Stimulated activated CD8-positive, alpha-beta memory T cell treated with anti-CD3 and anti-CD28 coated beads, Interleukin-15, amount 100 ng/mL, for 24 hours (primary cell): ENCODE measurements around the gene RPRD1A.
"Not testable (repeated sequence)": the region's sequence is repeated elsewhere in the genome, so short reads cannot be mapped to it uniquely, and the experiment has no call there.

Source experiments
- DNase-seq: peaks from one replicate; pipeline ENCODE4 v3.0.0-alpha.2; 2020; ENCODE audit warnings: low read depth

RPRD1A gene

DNA sequence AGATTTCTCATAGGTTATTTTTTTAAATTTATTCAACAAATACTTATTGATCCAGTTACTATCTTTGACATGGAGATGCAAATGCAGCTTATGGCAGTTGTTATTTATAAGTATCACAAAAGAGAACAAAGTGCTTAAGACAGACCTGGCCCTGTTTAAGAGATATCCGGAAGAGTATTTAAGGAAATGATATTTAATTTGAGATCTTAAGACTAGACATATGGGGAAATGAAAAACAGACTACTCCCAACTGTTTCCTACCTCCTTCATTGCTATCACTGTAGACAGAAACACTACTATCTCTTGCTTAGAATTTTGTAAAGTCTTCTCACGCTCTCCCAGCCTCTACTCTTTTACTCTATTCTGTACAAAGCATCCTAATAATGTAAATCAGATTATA lies 36.0 kb downstream of the RPRD1A start:
- DNase-seq, result no peak

DNA sequence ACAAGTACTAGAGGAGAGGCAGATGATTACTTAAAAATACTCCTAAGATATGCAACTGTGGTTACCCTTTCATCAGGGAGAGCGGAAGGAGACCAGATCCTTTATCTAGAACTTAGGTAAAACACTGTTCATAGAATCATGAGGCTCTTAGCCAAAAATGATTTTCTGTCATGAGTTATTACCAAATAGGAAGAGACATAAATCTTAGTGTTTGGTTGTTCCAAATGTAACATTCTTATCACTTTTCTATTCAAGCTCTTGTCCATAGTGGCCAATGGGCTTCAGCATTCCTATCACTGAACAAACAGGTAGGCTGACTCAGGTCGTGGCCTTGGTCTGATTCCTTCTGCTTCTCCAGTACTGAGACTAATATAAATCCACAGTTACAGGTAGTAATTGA lies 38.5 kb downstream of the RPRD1A start:
- no peak for DNase-seq

DNA sequence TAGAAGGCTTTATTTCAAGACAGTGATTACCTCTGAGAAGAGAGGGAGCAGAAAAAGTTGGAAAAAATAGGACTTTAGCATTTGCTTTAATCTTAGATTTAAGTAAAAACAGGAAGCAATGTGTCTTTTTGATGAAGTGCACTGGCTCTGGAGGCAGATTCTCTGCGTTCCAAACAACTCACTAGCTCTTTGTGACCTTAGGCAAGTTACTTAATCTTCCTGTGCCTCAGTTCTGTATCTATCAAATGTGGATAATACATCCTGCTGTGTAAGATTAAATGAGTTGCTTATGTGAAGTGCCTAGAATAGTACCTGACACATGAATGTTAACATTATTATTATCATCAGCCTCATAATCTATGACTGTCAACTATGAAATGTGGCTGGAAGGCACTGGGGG lies 42.3 kb downstream of the RPRD1A start:
- no peak for DNase-seq

DNA sequence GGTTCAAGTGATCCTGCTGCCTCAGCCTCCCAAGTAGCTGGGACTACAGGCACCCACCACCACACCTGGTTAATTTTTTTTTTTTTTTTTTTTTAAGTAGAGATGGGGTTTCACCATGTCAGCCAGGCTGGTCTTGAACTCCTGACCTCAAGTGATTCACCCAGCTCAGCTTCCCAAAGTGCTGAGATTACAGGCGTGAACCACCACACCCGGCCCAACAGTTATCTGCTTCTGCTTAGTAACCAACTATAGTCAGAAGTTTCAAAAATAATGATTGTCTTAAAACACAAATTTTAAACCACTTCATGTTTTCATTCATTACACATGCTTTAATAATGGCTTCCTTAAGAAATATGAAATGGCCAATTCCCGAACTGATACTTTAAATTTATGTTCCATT lies 43.1 kb downstream of the RPRD1A start:
- not testable (repeated sequence) for DNase-seq

DNA sequence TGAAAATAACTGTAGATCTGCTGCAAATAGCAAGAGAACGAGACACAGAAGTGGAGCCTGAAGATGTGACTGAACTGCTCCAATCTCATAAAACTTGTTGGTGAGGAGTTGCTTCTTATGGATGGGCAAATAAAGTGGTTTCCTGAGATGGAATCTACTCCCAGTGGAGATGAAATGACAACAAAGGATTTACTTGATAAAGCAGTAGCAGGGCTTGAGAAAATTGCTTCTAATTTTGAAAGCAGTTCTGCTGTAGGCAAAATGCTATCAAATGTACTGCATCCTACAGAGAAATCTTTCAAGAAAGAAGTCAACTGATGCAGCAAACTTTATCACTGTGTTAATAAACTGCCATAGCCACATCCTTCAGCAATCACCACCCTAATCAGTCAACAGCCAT lies 44.0 kb downstream of the RPRD1A start:
- no peak for DNase-seq

DNA sequence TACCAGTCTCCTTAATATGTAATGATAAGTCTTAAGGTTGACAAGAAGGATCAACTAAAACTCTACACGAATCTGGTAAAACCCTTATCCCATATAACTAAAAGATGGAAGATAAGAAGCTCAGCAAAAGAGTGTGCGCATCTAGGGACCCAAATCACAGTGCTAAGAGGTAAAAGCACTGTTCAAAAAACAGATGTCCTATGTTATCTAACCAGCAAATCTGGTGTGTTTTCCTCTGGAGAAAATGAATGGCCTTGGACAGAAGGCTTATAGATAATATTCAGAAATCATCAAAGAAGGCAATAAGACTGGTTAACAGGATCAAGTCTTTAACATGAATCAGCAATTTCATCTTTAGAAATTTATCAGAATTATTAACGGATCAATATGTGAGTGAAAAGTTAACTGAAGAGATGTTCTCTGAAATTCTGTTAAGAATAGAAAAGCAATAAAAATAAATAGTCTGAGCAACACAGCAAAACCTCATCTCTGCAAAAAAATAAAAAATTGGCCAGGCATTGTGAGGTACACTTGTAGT lies 47.1 kb downstream of the RPRD1A start:
- DNase-seq, result no peak

DNA sequence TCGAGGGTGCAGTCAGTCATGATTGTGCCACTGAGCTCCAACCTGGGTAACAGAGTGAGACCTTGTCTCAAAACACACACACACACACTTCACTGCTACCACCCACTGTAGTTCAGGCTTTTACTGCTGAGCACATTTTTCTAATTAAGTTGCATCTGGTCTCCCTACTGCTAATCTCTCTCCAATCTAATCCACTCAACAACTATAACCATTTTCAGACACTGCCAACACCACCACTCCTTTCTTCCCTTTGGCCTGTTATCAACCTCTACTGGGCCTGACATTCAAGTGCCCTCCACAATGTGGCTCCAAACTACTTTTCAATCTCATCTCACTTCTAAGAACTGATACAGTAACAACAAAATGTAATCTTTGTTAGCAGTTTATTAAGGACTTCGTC lies 50.1 kb downstream of the RPRD1A start:
- no peak for DNase-seq

DNA sequence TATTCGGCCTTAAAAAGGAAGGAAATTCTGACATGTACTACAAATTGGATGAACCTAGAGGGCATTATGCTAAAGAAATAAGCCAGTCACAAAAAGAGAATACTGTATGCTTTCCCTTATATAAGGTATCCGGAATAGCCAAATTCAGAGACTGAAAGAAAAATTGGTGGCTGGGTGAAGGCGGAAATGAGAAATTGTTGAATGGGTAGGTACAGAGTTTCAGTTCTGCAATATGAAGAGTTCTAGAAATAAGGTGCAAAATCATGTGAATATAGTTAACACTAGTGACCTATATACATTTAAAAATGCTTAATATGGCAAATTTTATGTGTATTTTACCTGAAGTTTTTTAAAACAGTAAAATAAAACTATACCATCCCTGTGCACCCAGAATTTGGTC lies 51.7 kb downstream of the RPRD1A start:
- DNase-seq, result no peak

DNA sequence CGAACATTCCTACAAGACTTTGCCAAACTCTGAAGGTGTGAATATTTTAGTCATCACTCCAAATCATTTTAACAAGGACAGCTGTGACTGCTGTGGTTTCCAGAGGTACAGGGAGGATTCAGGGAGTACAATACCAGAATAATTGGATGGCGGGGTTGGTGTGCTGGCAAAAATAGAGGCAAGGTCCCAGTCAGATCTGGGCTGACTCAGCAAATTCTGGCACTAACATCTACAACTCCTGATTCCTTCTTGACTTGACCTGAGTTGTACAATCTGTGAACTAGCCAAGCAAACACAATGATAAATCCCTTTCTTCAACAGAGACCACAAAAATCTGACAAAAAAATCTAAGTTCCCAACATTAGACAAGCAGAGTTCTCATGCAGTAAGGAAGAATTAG lies 54.5 kb downstream of the RPRD1A start:
- DNase-seq, result no peak

DNA sequence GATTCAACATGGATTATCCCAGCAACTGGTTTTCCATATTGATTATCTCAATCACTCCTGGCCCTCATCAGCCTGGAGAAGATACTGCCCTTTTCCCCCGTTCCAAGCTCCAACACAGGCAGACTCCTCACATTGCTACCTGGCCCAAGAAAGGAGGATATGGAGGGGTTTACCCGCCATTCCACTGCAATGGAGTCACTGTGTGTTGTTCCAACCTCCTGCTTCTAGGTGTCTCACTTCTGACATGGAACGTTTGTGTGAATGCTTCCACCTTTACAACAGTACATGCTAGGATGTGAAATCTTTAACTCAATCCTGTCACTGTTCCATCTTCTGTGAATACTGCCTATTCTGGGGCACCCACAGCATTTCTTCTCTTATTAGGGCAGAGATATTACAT lies 58.1 kb downstream of the RPRD1A start:
- DNase-seq, result no peak

DNA sequence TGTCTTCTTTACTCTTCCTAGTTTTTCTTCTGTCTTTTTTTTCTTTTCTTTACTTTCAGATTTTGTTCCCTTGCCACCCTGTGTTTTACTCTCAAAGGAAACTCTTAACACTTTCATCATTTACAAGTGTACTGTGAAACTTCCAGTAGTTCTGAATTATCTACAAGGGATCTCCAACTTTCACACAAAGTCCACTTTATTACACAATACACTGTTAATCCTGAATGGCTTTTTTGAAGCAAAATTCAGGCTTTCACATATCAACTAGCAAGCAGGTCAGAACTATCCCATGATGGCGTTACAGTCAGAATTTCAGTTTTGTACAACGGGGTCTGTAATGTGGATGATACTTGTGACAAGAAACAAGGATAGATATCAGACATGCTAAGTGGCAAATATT lies 60.4 kb downstream of the RPRD1A start:
- no peak for DNase-seq

DNA sequence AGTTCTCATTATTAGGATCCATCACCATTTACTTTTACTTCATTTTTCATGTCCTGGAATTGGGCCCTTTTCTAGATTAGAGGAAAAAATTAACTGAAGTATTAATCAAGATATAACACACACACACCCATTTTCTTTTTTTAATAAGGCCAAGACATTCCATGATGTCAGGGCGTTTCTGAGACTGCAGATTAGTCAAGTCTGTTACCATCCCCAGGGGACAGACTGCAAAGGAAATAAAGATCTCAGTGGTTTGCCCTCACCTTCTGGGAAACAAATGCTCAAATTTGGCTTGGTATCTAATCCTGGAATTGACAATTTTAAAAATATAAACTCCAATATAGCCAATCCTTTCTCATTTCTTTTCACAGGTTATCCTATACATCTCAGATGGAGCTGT lies 67.4 kb downstream of the RPRD1A start:
- DNase-seq, result no peak

DNA sequence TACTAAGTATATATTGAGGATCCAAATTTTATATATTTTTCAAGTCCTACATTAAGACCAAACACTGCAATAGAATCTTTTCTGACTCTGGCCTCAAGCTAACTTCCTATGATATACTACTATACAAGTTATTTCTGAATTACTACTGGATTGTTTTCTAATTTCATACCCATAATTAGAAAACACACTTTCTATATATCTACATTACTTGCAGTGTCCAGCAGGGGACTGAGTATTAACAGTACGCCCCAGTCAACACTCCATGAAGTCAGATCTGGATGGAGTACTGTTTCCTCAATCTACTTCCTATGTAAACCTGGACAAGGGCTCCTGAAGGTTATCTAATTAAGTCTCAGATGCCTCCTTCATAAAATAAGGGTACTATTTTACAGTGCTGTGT lies 68.4 kb downstream of the RPRD1A start:
- DNase-seq, result no peak

DNA sequence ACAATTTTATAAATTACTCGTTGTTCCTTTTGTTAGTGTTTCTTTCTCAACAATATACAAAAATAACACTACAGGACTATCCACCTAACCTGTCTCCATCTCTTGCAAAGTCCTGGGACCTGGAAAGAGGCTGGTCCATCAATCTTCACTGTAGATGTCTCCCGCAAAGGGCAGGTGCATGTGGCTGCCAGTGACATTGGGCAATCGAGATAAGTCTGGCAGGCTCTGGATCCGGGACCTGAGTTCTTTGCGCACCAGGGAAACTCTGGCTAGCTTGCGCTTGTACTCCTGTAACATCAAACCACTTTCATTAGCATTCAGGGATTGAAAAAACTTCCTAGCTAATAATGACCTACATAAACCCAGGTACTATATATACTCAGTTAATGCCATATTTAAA lies 74.3 kb downstream of the RPRD1A start:
- DNase-seq, result no peak

DNA sequence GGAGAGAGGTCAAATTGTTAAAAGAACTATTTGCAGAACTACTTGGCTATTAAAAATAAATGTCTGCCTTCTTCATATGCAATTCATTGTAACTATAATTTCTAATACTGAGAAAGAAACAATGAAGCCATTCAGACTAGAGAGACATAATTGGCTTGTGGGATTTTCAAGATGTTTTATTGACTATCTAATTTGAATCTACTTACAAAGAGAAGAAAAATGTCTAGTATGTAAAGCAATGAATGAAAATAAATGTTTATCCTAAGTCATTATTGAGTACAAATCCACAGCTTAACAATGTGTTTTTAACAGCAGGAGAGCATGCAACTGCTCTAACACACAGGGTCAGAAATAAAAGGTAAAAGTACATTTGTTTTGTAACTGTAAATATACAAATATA lies 75.7 kb downstream of the RPRD1A start:
- no peak for DNase-seq

DNA sequence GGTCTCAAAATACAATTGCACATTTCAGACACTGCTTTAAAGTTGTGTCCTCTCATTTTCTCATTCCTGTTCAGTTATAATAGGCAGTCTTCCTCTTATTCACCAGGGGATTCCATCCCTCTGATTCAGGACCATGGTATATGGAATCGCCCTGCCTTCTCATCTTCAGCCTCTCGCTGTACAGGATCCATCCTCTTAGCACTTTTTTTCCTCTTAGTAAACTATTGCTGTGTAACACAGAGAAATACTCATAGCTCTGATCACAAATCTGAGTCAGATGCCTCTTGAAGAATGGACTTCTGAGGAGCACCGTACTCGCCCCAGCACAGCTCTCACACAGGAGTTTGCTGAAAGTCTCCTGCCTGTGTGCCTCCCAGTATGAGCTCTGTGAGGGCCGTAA lies 83.5 kb downstream of the RPRD1A start:
- no peak for DNase-seq

DNA sequence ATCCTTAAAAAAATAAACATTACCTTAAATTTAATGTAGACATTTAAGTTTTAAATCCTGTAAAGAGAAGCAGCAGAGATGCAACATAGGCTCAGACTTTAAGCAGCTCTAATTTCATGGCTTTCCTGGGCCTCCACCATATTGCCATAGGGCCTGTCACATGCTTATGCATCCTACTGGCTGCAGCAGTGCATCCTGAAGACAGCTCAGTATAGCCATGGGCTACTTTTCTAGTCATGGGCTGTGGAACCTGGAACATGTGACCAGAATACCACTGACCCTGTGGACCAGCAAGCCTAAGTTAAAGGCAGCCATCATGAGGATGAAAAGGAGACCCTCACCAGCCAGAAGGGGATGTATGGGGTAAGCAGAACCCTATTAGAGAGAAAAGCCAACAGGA lies 84.2 kb downstream of the RPRD1A start:
- no peak for DNase-seq

DNA sequence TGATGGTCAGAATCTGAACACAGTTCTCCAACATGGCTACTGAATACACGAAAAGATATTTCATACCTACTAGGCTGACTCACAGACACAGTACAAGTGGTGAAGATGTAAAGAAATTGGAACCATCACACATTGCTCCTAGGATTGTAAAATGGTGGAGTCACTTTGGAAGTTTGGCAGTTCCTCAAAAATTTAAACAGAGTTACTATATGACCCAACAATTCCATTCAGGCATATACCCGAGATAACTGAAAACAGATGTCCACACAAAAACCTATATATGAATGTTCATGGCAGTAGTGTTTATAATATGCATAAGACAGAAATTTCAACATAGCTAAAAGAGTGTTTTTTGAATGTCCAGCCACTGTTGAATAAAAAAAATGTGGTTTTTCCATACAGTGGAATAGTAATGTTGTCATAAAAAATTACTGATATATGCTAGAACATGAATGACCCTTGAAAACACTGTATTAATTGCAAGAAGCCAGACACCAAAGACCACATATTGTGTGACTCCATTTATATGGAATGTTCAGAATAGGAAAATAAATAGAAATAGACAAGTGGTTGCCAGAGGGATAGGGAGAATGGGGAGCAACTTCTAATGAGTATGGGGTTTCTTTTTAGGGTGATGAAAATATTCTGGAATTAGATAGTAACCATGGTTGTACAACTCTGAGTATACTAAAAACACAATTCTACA lies 84.8 kb downstream of the RPRD1A start:
- no peak for DNase-seq

DNA sequence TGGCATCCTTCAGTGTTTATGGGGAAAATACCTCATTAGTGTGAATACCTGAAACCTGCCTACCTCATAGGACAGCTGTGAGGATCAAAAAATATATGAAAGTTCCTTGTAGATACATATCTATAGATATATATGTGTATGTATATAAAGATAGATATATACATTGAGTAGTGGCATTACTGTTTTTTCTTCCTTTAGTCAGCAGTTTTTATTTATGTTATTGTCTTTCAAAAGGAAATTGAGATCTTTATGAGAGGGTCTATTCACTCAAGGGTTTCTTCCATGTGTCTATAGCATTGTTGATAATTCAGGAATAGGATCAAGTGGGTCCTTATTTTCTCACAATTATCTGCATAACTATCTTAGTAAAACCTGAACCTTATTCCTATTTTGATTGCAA lies 88.2 kb downstream of the RPRD1A start:
- DNase-seq, result no peak

DNA sequence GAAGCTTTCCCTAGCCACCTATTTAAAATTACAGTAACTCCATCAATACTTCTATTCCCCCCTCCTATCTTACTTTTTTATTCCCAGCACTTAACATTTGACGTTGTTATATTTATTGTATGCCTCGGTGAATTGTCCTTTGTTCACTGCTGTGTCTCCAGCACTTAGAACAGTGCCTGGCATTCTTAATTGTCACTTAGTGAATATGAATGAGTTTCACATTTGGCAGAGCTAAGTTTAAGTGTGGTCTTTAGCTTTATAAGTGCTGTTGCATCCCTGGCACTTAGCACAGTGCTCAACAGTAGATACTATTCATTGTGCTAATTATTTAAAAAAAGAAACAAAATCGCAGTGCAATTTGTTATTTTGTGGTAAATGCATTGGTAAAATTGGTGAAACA lies 93.2 kb downstream of the RPRD1A start:
- DNase-seq, result no peak

DNA sequence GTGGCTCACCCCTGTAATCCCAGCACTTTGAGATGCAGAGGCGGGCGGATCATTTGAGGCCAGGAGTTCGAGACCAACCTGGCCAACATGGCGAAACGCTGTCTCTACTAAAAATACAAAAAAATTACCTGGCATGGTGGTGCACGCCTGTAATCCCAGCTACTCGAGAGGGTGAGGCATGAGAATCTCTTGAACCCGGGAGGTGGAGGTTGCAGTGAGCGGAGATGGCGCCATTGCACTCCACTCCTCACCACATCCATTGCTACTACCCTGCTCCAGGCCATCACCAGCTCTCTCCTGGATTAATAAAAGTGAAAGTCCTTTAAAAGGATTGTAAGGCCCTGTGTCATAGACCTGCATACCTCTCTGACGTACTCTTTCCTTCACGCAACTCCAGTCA lies 93.7 kb downstream of the RPRD1A start:
- DNase-seq, result no peak

DNA sequence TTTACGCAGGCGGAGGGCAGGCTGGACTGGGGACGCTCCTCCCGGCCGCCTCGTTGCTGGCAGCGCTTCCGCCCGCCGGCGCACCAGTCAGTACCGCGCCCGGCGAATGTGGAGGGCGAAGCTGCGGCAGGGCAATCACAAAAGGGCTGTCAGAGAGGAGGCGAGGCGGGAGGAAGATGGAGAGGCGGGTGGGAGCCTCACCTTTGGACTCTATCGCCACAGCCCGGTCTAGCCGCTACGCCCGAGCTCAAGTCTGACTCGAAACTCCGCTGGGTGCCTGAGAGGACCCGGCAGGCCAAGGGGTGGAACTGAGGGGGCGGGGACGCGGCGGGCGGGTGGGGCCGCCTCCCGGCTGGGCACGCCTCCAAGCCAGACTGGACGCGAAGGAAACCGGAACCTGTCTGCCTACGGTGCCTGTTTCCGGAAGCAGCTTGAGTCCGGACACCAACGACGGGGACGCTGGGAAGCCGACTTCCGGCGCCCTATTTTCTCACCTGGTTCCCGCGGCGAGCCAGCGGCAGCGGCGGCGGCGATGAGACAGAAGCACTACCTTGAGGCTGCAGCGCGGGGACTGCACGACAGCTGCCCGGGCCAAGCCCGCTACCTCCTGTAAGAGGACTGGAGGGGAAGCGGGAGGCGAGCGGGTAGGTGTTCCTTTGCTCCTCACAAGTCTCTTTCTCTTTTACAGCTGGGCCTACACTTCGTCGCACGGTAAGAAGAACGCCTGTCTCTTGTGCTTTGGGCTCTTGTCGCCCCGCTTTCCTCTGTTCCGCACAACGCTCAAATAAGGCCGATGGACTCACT lies 95.0 kb downstream of the RPRD1A start, which contains the start of gene RMP24:
TSS of gene RMP24 (plus strand) at position 483 of the 804 bp plus-strand sequence.
- peak; percentile 84 for DNase-seq

DNA sequence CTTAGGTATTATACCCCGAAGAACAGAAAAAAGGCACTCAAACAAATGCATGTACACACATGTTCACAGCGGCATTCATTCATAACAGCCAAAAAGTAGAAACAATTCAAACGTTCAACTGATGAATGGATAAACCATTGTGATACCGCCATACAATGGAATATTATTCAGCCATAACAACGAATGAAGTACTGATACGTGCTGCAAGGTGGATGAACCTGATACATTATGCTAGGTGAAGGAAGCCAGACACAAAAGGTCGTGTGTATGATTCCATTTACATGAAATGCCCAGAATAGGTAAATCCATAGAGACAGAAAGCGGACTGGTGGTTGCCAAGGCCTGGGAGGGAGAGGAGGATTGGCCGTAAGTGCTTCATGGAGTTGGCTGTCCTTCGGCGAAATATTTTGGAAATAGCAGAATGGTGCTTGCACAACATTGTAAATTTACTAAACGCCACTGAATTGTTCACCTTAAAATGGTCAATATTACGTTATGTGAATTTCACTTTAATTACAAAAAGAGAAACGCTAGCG lies 95.6 kb downstream of the RPRD1A start:
- DNase-seq, result no peak
